A549 (cell line): ENCODE data around the gene FOXN4. TPM values are rescaled to one million over a fixed set of nuclear protein-coding genes. Genes with fewer than 3 reads are reported as not detected.

ENCODE experiments used
- ATAC-seq, 2 experiments: fragments of 200-7000 bp in 1 of 2; fragments of >200 bp in 1 of 2; cut with Nextera tagmentation in 1 of 2; cut with Tn5 transposase in 1 of 2; 3 replicates each; pipeline versions ENCODE4 v1.8.0 to v1.9.1; 2018 to 2020; ENCODE audit warnings: mild to moderate bottlenecking in 1 of 2, moderate library complexity in 1 of 2
- CTCF ChIA-PET: fragments of 300-600 bp; sonication (Branson Sonifier 250); formaldehyde crosslinking; extraction: SDS; loops from one replicate; lab custom pipeline; 2021; ENCODE audit warnings: antibody characterized with exemption, inconsistent platforms; lab: Yijun Ruan, JAX
- POLR2A ChIA-PET: fragments of 350-600 bp; formaldehyde crosslinking; extraction: SDS; loops from one replicate; lab custom pipeline; 2021; ENCODE audit warnings: antibody characterized with exemption, inconsistent platforms; lab: Yijun Ruan, JAX
- DNase-seq, 2 experiments: peaks; one replicate each; pipeline versions ENCODE4 v3.0.0 to v3.0.0-alpha.2; 2011 to 2016; ENCODE audit warnings: low read depth in 1 of 2, low spot score in 1 of 2
- FAIRE-seq: peaks from 2 replicates; lab custom pipeline; 2011; peaks lifted over from hg19 to GRCh38; lab: Jason Lieb, UNC
- H3K27ac ChIP-seq, 2 experiments: fragments of >200 bp; sonication (Bioruptor Twin); formaldehyde crosslinking; 3 replicates each; pipeline ENCODE4 v1.5.1; 2016 to 2017
- H3K4me1 ChIP-seq: fragments of >200 bp; sonication (Bioruptor Twin); formaldehyde crosslinking; 3 replicates; pipeline ENCODE4 v1.6.1; 2016
- H3K4me2 ChIP-seq: fragments of >200 bp; sonication (Bioruptor Twin); formaldehyde crosslinking; 3 replicates; pipeline ENCODE4 v1.6.1; 2016
- H3K4me3 ChIP-seq: fragments of >200 bp; sonication (Bioruptor Twin); formaldehyde crosslinking; 3 replicates; pipeline ENCODE4 v1.5.1; 2016
- H3K9me3 ChIP-seq: fragments of >200 bp; sonication (Bioruptor Twin); formaldehyde crosslinking; 3 replicates; pipeline ENCODE4 v1.6.1; 2016
- CEBPB ChIP-seq, 2 experiments: fragments of >200 bp in 1 of 2; sonication (Bioruptor Twin) in 1 of 2; formaldehyde crosslinking in 1 of 2; IDR thresholded peaks; 2 replicates each; pipeline ENCODE4 v1.6.1; 2012 to 2016
- CHD2 ChIP-seq: fragments of 150-350 bp; IDR thresholded peaks from 2 replicates; pipeline ENCODE4 v1.6.1; 2014; ENCODE audit warnings: low read length; ENCODE audit not compliant: partially characterized antibody
- CTCF ChIP-seq: fragments of >200 bp; sonication (Bioruptor Twin); formaldehyde crosslinking; IDR thresholded peaks from 3 replicates; pipeline ENCODE4 v1.5.1; 2016
- EHF ChIP-seq: fragments of 250-450 bp; sonication (Bioruptor Pico); IDR thresholded peaks from 2 replicates; pipeline ENCODE4 v1.5.0; 2020; ENCODE audit warnings: mild to moderate bottlenecking
- EHMT2 ChIP-seq: fragments of 200-600 bp; sonication (generic); IDR thresholded peaks from 2 replicates; pipeline ENCODE4 v1.6.1; 2016; ENCODE audit warnings: antibody characterized with exemption, low read depth, mild to moderate bottlenecking, moderate library complexity
- FOSL2 ChIP-seq, 2 experiments: fragments of 450-650 bp in 1 of 2; fragments of >200 bp in 1 of 2; sonication (Bioruptor Twin) in 1 of 2; formaldehyde crosslinking; IDR thresholded peaks; 2 replicates each; pipeline versions ENCODE4 v1.5.0 to v1.6.1; 2016 to 2020; ENCODE audit warnings: mild to moderate bottlenecking in 1 of 2, moderate library complexity in 1 of 2
- FOXS1 ChIP-seq: fragments of 250-450 bp; sonication (Bioruptor Pico); IDR thresholded peaks from 2 replicates; pipeline ENCODE4 v1.5.0; 2020; ENCODE audit warnings: mild to moderate bottlenecking, moderate library complexity
- HDAC2 ChIP-seq: fragments of 200-600 bp; sonication (generic); IDR thresholded peaks from 2 replicates; pipeline ENCODE4 v1.6.1; 2016
- HES2 ChIP-seq: fragments of >200 bp; sonication (Bioruptor Twin); formaldehyde crosslinking; IDR thresholded peaks from 2 replicates; pipeline ENCODE4 v1.6.1; 2016
- HOXA7 ChIP-seq: fragments of 250-450 bp; sonication (Bioruptor Pico); IDR thresholded peaks from 2 replicates; pipeline ENCODE4 v1.5.0; 2020; ENCODE audit warnings: mild to moderate bottlenecking, moderate library complexity
- HOXB13 ChIP-seq: fragments of 250-450 bp; sonication (Bioruptor Pico); IDR thresholded peaks from 2 replicates; pipeline ENCODE4 v1.5.0; 2020; ENCODE audit warnings: low read depth, mild to moderate bottlenecking, moderate library complexity
- HOXB5 ChIP-seq: fragments of 250-450 bp; sonication (Bioruptor Pico); IDR thresholded peaks from 2 replicates; pipeline ENCODE4 v1.5.0; 2020; ENCODE audit warnings: mild to moderate bottlenecking, moderate library complexity
- JUNB ChIP-seq: fragments of >200 bp; sonication (Bioruptor Twin); formaldehyde crosslinking; IDR thresholded peaks from 2 replicates; pipeline ENCODE4 v1.6.1; 2016
- KDM1A ChIP-seq: fragments of 200-600 bp; sonication (generic); IDR thresholded peaks from 2 replicates; pipeline ENCODE4 v1.6.1; 2016; ENCODE audit warnings: low read depth, mild to moderate bottlenecking
- KDM5A ChIP-seq: fragments of 200-600 bp; sonication (generic); IDR thresholded peaks from 2 replicates; pipeline ENCODE4 v1.6.1; 2016; ENCODE audit warnings: antibody characterized with exemption, mild to moderate bottlenecking
- MAFK ChIP-seq: fragments of 450-650 bp; IDR thresholded peaks from 2 replicates; pipeline ENCODE4 v1.6.1; 2014; ENCODE audit not compliant: partially characterized antibody
- MAZ ChIP-seq: fragments of 150-350 bp; IDR thresholded peaks from 2 replicates; pipeline ENCODE4 v1.6.1; 2014; ENCODE audit warnings: antibody characterized with exemption, low read depth, low read length, borderline replicate concordance
- MYC ChIP-seq: IDR thresholded peaks from 2 replicates; pipeline ENCODE4 v1.6.1; 2012; ENCODE audit warnings: mild to moderate bottlenecking, inconsistent platforms, low read length, improper control_type of control experiment, borderline replicate concordance
- NR3C1 ChIP-seq: fragments of >200 bp; sonication (Bioruptor Twin); formaldehyde crosslinking; IDR thresholded peaks from 3 replicates; pipeline ENCODE4 v1.6.1; 2017
- POLR2AphosphoS2 ChIP-seq: conservative IDR thresholded peaks from 2 replicates; pipeline ENCODE4 v1.6.1; 2012; ENCODE audit warnings: low read length, improper control_type of control experiment, inconsistent platforms
- RARB ChIP-seq: fragments of 250-450 bp; sonication (Bioruptor Pico); IDR thresholded peaks from 2 replicates; pipeline ENCODE4 v1.8.0; 2021; ENCODE audit warnings: mild to moderate bottlenecking, moderate library complexity
- RNF2 ChIP-seq: fragments of 200-600 bp; sonication (generic); IDR thresholded peaks from 2 replicates; pipeline ENCODE4 v1.6.1; 2016; ENCODE audit warnings: low read depth, mild to moderate bottlenecking, antibody characterized with exemption, moderate library complexity, borderline replicate concordance
- SMC3 ChIP-seq: fragments of >200 bp; sonication (Bioruptor Twin); formaldehyde crosslinking; IDR thresholded peaks from 3 replicates; pipeline ENCODE4 v1.6.1; 2018; ENCODE audit warnings: inconsistent platforms
- TFCP2L1 ChIP-seq: fragments of 250-450 bp; sonication (Bioruptor Pico); IDR thresholded peaks from 2 replicates; pipeline ENCODE4 v1.5.0; 2021; ENCODE audit warnings: mild to moderate bottlenecking
- TP53 ChIP-seq: fragments of 250-450 bp; sonication (Bioruptor Pico); IDR thresholded peaks from 2 replicates; pipeline ENCODE4 v1.5.0; 2021; ENCODE audit warnings: mild to moderate bottlenecking, moderate library complexity
- ZC3H11A ChIP-seq: fragments of 450-650 bp; IDR thresholded peaks from 2 replicates; pipeline ENCODE4 v1.6.1; 2014; ENCODE audit warnings: antibody characterized with exemption, mild to moderate bottlenecking
- ZSCAN20 ChIP-seq: fragments of 250-450 bp; sonication (Bioruptor Pico); IDR thresholded peaks from 2 replicates; pipeline ENCODE4 v1.8.0; 2022; ENCODE audit warnings: mild to moderate bottlenecking, moderate library complexity
- WGBS: methylation state at CpG from one replicate; pipeline ENCODE4 v1.1.6; 2017; ENCODE audit errors: missing lambda C conversion rate; 5-methylcytosine and 5-hydroxymethylcytosine counted together
- polyA plus RNA-seq, 4 experiments: library from polyadenylated mRNA; depleted of rRNA in 3 of 4; stranded (reverse); fragments of >200 nt; fragmentation: RNase III in 1 of 4; extraction: RNeasy Plus Mini Kit Qiagen cat#74134 plus additional on column Dnase treatment in 1 of 4; gene quantifications; 2 replicates in 3 of 4; 3 replicates in 1 of 4; pipeline ENCODE4 v1.2.3, GENCODE V29; 2011 to 2017
- TF ChIP-seq, protein P1 (sequence below): IDR thresholded peaks from 2 replicates; pipeline ENCODE4 v1.6.1; 2012

FOXN4 gene
- polyA plus RNA-seq, 2 of the 4 experiments (the other 2 are of a cell fraction): 0.05 TPM; not detected in 1

- FAIRE-seq: no peak
- peaks cover 5% of the 10 kb centered on the region; the same call in 1 of the 3 replicates for H3K9me3 ChIP-seq
- no peak for DNase-seq
- no peak overlapping the region for H3K27ac ChIP-seq
- ATAC-seq: no peak
- no peak for TF ChIP-seq MYC
- no peak for TF ChIP-seq HOXB13
- no peak for TF ChIP-seq HOXA7 (CRISPR knock-in tag)
- TF ChIP-seq KDM5A: no peak
- no peak for TF ChIP-seq CTCF
- TF ChIP-seq ZC3H11A: no peak
- no peak for TF ChIP-seq FOXS1 (CRISPR knock-in tag)
- TF ChIP-seq FOSL2 (IDR thresholded peaks at IDR 0.05): no peak
- TF ChIP-seq FOSL2 (CRISPR knock-in tag; IDR thresholded peaks at IDR 0.05): no peak
- no peak for TF ChIP-seq CEBPB (IDR thresholded peaks at IDR 0.05)
- TF ChIP-seq TFCP2L1 (CRISPR knock-in tag): no peak
- TF ChIP-seq NR3C1: no peak
- TF ChIP-seq MAFK: no peak
- TF ChIP-seq EHMT2: no peak
- TF ChIP-seq POLR2AphosphoS2: no peak
- TF ChIP-seq RARB: no peak
- TF ChIP-seq CHD2: no peak
- H3K4me1 ChIP-seq: no peaks in the 10 kb centered on the region
- 95% methylated on average over 3 of the region's 3 CpGs for WGBS
- ChIA-PET CTCF (interaction anchor here (1.1 to 2.3 kb wide), 3 partner anchors 11 to 153 kb away, joined by 3 to 6 read pairs (median 4); partner anchors contain the start of gene ACACB), POLR2A (no interaction called here)
- no peak overlapping the region for H3K4me2 ChIP-seq
- H3K4me3 ChIP-seq: no peak overlapping the region
These were observed 39.7 kb downstream of the FOXN4 start for GRCh38 chr12:109269428-109269827.

DNA sequence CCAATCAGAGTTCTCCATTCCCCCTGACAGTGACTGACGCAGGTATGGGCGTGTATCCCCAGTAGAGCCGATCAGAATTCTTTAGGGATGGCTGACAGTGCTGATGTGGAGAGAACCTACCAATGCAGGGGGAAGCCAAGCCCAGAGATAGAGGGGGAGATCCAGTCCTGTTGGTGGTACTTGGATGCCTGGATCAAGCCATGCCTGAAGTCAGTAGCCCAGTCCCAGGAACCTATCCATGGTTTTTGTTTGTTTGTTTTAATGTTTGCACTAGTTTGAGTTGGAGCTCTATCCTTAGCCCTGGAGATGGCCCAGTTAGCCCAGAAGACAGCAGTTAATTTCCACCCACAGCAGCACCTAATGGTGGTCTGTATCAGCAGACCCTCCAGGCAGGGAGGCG, 40.2 kb downstream of the FOXN4 start:
- Histone ChIP-seq H3K27ac (no peak overlapping the region), H3K4me3 (no peak overlapping the region), H3K4me1 (no peaks in the 10 kb centered on the region), H3K9me3 (peaks cover 5% of the 10 kb centered on the region; the same call in 1 of the 3 replicates), H3K4me2 (no peak overlapping the region)
- ChIA-PET CTCF (interaction anchor here (0.6 to 2.3 kb wide), 4 partner anchors 10 to 159 kb away, joined by 3 to 6 read pairs (median 4); partner anchors contain the start of gene ACACB), POLR2A (no interaction called here)
- WGBS: 98% methylated on average over 4 of the region's 4 CpGs
- FAIRE-seq (no peak), ATAC-seq (no peak), DNase-seq (no peak)
- no peak for TF ChIP-seq EHMT2
- TF ChIP-seq TP53: no peak
- TF ChIP-seq ZC3H11A: no peak
- TF ChIP-seq, protein P1, sequence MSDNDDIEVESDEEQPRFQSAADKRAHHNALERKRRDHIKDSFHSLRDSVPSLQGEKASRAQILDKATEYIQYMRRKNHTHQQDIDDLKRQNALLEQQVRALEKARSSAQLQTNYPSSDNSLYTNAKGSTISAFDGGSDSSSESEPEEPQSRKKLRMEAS: no peak
- no peak for TF ChIP-seq EHF
- TF ChIP-seq NR3C1: no peak
- no peak for TF ChIP-seq HDAC2
- no peak for TF ChIP-seq RNF2
- no peak for TF ChIP-seq MAZ
- no peak for TF ChIP-seq HOXB5 (CRISPR knock-in tag)
- TF ChIP-seq SMC3: no peak
- no peak for TF ChIP-seq ZSCAN20 (CRISPR knock-in tag)
- no peak for TF ChIP-seq JUNB
- TF ChIP-seq KDM1A: no peak
- no peak for TF ChIP-seq HES2
